Activated CD8-positive, alpha-beta T cell treated with anti-CD3 and anti-CD28 coated beads for 36 hours (primary cell): ENCODE measurements around the gene OR13C2. TPM values are rescaled to one million over a fixed set of nuclear protein-coding genes. Genes with fewer than 3 reads are reported as not detected.
"Not testable (repeated sequence)": the region's sequence is repeated elsewhere in the genome, so short reads cannot be mapped to it uniquely, and the experiment has no call there.

ENCODE experiments used
- ATAC-seq: fragments of 200-7000 bp; cut with Tn5 transposase; one replicate; pipeline ENCODE4 v1.10.0; 2021; ENCODE audit warnings: mild to moderate bottlenecking, moderate library complexity
- CTCF ChIA-PET: fragments of 350-600 bp; sonication (Branson Sonifier 250); formaldehyde crosslinking; loops from one replicate; lab custom pipeline; 2021; ENCODE audit warnings: antibody characterized with exemption; lab: Charles Lee
- POLR2A ChIA-PET: fragments of 350-600 bp; sonication (Branson Sonifier 250); formaldehyde crosslinking; loops from one replicate; lab custom pipeline; 2021; ENCODE audit warnings: antibody characterized with exemption; lab: Charles Lee
- DNase-seq: peaks from one replicate; pipeline ENCODE4 v3.0.0-alpha.2; 2020
- H3K27ac Mint-ChIP-seq: one replicate; pipeline ENCODE4 v1.8.0; 2021; ENCODE audit warnings: mild to moderate bottlenecking, mixed read lengths
- H3K27me3 Mint-ChIP-seq: one replicate; pipeline ENCODE4 v1.8.0; 2021; ENCODE audit warnings: mixed read lengths
- H3K36me3 Mint-ChIP-seq: one replicate; pipeline ENCODE4 v1.8.0; 2021; ENCODE audit warnings: low read depth, mixed read lengths
- H3K4me1 Mint-ChIP-seq: one replicate; pipeline ENCODE4 v1.8.0; 2021; ENCODE audit warnings: low read depth, mixed read lengths
- H3K4me3 Mint-ChIP-seq: one replicate; pipeline ENCODE4 v1.8.0; 2021; ENCODE audit warnings: mild to moderate bottlenecking, moderate library complexity, mixed read lengths
- H3K9me3 Mint-ChIP-seq: one replicate; pipeline ENCODE4 v1.8.0; 2021; ENCODE audit warnings: mixed read lengths
- CTCF ChIP-seq: fragments of 200-600 bp; IDR thresholded peaks from one replicate; pipeline ENCODE4 v1.8.0; 2022; ENCODE audit warnings: antibody characterized with exemption, mild to moderate bottlenecking
- intact Hi-C: fragments of 100-400 bp; cut with micrococcal nuclease; formaldehyde crosslinking; loops from one replicate; pipeline ENCODE4 v1.10.0; 2022
- total RNA-seq, 2 experiments: library from RNA; stranded (reverse); gene quantifications; one replicate each; pipeline ENCODE4 v1.2.3, GENCODE V29; 2021

The OR13C2 gene, protein sequence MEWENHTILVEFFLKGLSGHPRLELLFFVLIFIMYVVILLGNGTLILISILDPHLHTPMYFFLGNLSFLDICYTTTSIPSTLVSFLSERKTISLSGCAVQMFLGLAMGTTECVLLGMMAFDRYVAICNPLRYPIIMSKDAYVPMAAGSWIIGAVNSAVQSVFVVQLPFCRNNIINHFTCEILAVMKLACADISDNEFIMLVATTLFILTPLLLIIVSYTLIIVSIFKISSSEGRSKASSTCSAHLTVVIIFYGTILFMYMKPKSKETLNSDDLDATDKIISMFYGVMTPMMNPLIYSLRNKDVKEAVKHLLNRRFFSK
- total RNA-seq: not detected

DNA sequence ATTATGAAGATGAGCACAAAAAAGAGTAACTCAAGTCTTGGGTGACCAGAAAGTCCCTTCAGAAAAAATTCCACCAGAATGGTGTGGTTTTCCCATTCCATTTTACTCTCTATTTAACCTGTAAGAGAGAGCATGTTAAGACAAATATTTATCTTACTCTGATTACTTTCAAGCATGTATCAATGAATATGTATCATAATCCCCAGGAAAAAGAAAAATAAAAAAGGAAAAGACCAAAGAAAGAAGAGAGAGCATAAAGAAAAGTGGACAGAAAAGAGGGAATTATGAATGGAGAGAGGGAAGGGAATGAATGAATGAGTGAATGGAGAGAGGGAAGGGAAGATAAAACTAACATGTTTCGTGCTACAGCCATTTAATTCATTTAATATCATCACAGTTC is at the start of gene OR13C2:
TSS of gene OR13C2 (minus strand) at position 101 of the 400 bp plus-strand sequence. CDS start at position 101, 0 bp downstream.
- H3K4me3 Mint-ChIP-seq, H3K27me3 Mint-ChIP-seq, ATAC-seq, H3K4me1 Mint-ChIP-seq, CTCF ChIA-PET, POLR2A ChIA-PET, H3K27ac Mint-ChIP-seq, intact Hi-C loops, H3K36me3 Mint-ChIP-seq, H3K9me3 Mint-ChIP-seq, DNase-seq: not testable (repeated sequence)

DNA sequence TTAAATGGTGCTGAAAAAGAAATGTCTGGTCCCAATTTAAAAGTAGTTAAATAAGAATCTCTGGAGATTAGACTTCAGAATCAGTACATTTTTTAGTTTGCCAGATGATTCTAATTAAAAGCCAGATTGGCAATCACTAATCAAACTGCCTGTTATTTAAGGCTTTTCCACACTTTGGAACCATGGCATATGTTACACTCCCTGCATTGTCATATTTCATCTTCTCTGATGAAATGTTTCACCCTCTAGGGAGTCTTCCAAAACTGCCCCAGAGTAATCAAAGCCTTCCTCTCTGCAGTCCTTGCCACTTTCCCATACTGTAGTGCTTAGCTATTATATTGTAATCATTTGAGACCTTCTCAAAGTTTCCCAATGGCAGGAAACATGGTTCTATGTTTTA is 30.0 kb upstream of the OR13C2 start:
- no peak overlapping the region for H3K27ac Mint-ChIP-seq
- DNase-seq (no peak), ATAC-seq (no peak)
- peaks cover 21% of the 10 kb centered on the region for H3K9me3 Mint-ChIP-seq
- no peak for TF ChIP-seq CTCF
- ChIA-PET POLR2A (interaction anchor here (0.6 kb wide), 1 partner anchor 140 kb away, joined by 4 read pairs; no protein-coding TSS in a partner anchor), CTCF (no interaction called here)
- no peaks in the 10 kb centered on the region for H3K36me3 Mint-ChIP-seq
- no peak overlapping the region for H3K4me3 Mint-ChIP-seq
- H3K4me1 Mint-ChIP-seq: no peaks in the 10 kb centered on the region
- intact Hi-C loops: no loop called here
- peaks cover under 1% of the 10 kb centered on the region for H3K27me3 Mint-ChIP-seq

- DNase-seq (no peak), ATAC-seq (no peak)
- peaks cover 11% of the 10 kb centered on the region for H3K9me3 Mint-ChIP-seq
- H3K27me3 Mint-ChIP-seq: no peaks in the 10 kb centered on the region
- ChIA-PET CTCF (no interaction called here), POLR2A (no interaction called here)
- no peaks in the 10 kb centered on the region for H3K36me3 Mint-ChIP-seq
- H3K27ac Mint-ChIP-seq: no peak overlapping the region
- H3K4me1 Mint-ChIP-seq: no peaks in the 10 kb centered on the region
- H3K4me3 Mint-ChIP-seq: no peak overlapping the region
- intact Hi-C loops: no loop called here
- TF ChIP-seq CTCF: no peak
These were observed 28.6 kb upstream of the OR13C2 start for GRCh38 chr9:104633976-104634520.

- H3K27me3 Mint-ChIP-seq, H3K4me3 Mint-ChIP-seq, CTCF ChIA-PET, POLR2A ChIA-PET, H3K27ac Mint-ChIP-seq, H3K4me1 Mint-ChIP-seq, DNase-seq, H3K9me3 Mint-ChIP-seq, intact Hi-C loops, H3K36me3 Mint-ChIP-seq, ATAC-seq: not testable (repeated sequence)
These were observed 20.5 kb upstream of the OR13C2 start for GRCh38 chr9:104625964-104626363.

GRCh38 chr9:104618104-104618503 is 12.7 kb upstream of the OR13C2 start, which contains the start of gene OR13C9:
Gene OR13C9, minus strand, starts transcription at chr9:104618204. Its CDS starts 0 bp downstream, at chr9:104618204.
- Mint-ChIP-seq H3K27ac (no peak within 1 kb of the TSS), H3K4me3 (no peak within 1 kb of the TSS), H3K9me3 (peaks cover 3% of the 10 kb centered on the region), H3K4me1 (no peaks in the 10 kb centered on the region), H3K27me3 (no peaks in the 10 kb centered on the region), H3K36me3 (no peaks in the 10 kb centered on the region)
- no peak for ATAC-seq
- TF ChIP-seq CTCF: no peak
- DNase-seq: no peak
- POLR2A ChIA-PET: no interaction called here
- intact Hi-C loops: no loop called here
- CTCF ChIA-PET: no interaction called here

GRCh38 chr9:104617418-104617817 is 12.0 kb upstream of the OR13C2 start:
- no peaks in the 10 kb centered on the region for H3K36me3 Mint-ChIP-seq
- intact Hi-C loops: no loop called here
- H3K27ac Mint-ChIP-seq: no peak overlapping the region
- H3K27me3 Mint-ChIP-seq: no peaks in the 10 kb centered on the region
- no peak for DNase-seq
- H3K4me1 Mint-ChIP-seq: no peaks in the 10 kb centered on the region
- H3K9me3 Mint-ChIP-seq: peaks cover 3% of the 10 kb centered on the region
- ChIA-PET CTCF (no interaction called here), POLR2A (no interaction called here)
- H3K4me3 Mint-ChIP-seq: no peak overlapping the region
- no peak for TF ChIP-seq CTCF
- no peak for ATAC-seq
